ENCODE results near the gene MAP3K5. TPM values are rescaled to one million over a fixed set of nuclear protein-coding genes. Genes with fewer than 3 reads are reported as not detected.

MAP3K5 gene
- total and polyA plus RNA-seq, 2 of the 8 experiments (the other 6 are each of a cell fraction or from before 2014, with no cell fraction given) = 0.63 to 2.6 TPM

DNA sequence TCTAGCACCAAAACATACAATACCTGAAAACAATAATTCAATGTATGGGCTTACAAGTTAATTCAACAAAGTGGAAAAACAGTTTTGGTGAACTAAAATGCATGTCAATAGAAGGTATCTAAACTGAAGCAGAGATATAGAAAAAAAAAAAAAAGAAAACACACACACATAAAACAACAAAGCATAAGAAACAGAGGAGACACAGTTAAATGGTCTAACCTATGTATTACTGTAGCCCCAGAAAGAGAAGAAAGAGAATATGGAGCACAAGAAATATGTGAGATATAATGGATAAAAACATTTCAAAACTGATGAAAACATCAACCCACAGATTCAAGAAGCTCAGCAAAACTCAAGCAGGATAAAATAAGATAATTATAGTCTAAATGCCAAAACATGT, 118.7 kb downstream of the MAP3K5 start:
- FAIRE-seq (no peak), DNase-seq (ENCODE audit: low read depth in 1 of 2, low spot score in 2 of 2) (no peak)
- Histone ChIP-seq H2BK12ac (ENCODE audit: low read depth, low read length) (no peak overlapping the region), H3K4me2 (ENCODE audit: insufficient read depth in 1 of 2, low read depth in 2 of 2, low read length in 2 of 2) (no peak overlapping the region), H3K14ac (ENCODE audit: insufficient read length) (no peak overlapping the region), H3K79me2 (ENCODE audit: control insufficient read depth in 1 of 2, insufficient read depth in 2 of 2, low read length in 2 of 2) (no peaks in the 10 kb centered on the region), H2AK5ac (ENCODE audit: low read depth, low read length) (no peak overlapping the region), H3K9me3 (ENCODE audit: insufficient read depth in 2 of 2, low read depth in 1 of 2, low read length in 1 of 2) (no peaks in the 10 kb centered on the region), H3K79me1 (ENCODE audit: low read depth, low read length) (no peaks in the 10 kb centered on the region), H2AFZ (ENCODE audit: low read length) (no peak overlapping the region), H3K23me2 (ENCODE audit: low read depth, low read length) (no peaks in the 10 kb centered on the region), H4K91ac (replicated peaks; ENCODE audit: insufficient read length, low read length) (no peak overlapping the region), H2BK120ac (replicated peaks; ENCODE audit: low read depth, low read length) (no peak overlapping the region), H2BK15ac (ENCODE audit: low read length) (no peak overlapping the region), H3K27ac (ENCODE audit: low read depth, low read length) (no peak overlapping the region), H4K20me1 (replicated peaks in 1 of 2; ENCODE audit: control insufficient read depth in 1 of 2, insufficient read depth in 2 of 2, low read length in 2 of 2) (no peaks in the 10 kb centered on the region), H3K4ac (replicated peaks; ENCODE audit: insufficient read length, low read depth, low read length) (no peak overlapping the region), H2BK5ac (ENCODE audit: low read depth, low read length) (no peak overlapping the region), H4K8ac (ENCODE audit: extremely low read depth, insufficient read depth, low read length) (no peak overlapping the region), H3K36me3 (ENCODE audit: control insufficient read depth in 2 of 4, insufficient read depth in 4 of 4, low read length in 3 of 4) (no peaks in the 10 kb centered on the region), H3K18ac (ENCODE audit: extremely low read depth, low read length) (no peak overlapping the region), H3K9ac (replicated peaks in 1 of 4; ENCODE audit: extremely low read depth in 1 of 4, low read depth in 3 of 4, low read length in 3 of 4) (no peak overlapping the region), H3K27me3 (replicated peaks in 1 of 4; ENCODE audit: control insufficient read depth in 3 of 4, extremely low read depth in 1 of 4, insufficient read depth in 3 of 4, low read length in 3 of 4) (no peaks in the 10 kb centered on the region), H3K4me3 (ENCODE audit: extremely low read depth in 1 of 4, insufficient read depth in 2 of 4, low read depth in 3 of 4, low read length in 4 of 4) (no peak overlapping the region), H4K5ac (ENCODE audit: insufficient read length, low read depth, low read length) (no peak overlapping the region), H2BK20ac (ENCODE audit: low read length) (no peak overlapping the region), H3K23ac (ENCODE audit: insufficient read length) (no peak overlapping the region), H3K4me1 (replicated peaks in 1 of 4; ENCODE audit: control insufficient read depth in 3 of 4, insufficient read depth in 4 of 4, low read length in 3 of 4) (no peaks in the 10 kb centered on the region), H3K56ac (replicated peaks; ENCODE audit: insufficient read length, low read depth, low read length) (no peak overlapping the region)
- ChIA-PET POLR2A (ENCODE audit: partially characterized antibody) (no interaction called here), CTCF (ENCODE audit: partially characterized antibody) (no interaction called here)
- TF ChIP-seq BRCA1 (IDR thresholded peaks at IDR 0.05; ENCODE audit: low read depth, low read length) (no peak), ATF3 (IDR thresholded peaks at IDR 0.05; ENCODE audit: insufficient read depth, low read depth, low read length) (no peak), EP300 (IDR thresholded peaks at IDR 0.05; ENCODE audit: borderline replicate concordance in 1 of 2, low read depth in 2 of 2, low read length in 2 of 2) (no peak), YY1 (IDR thresholded peaks at IDR 0.05; ENCODE audit: low read depth, low read length) (no peak), RAD21 (IDR thresholded peaks at IDR 0.05 in 1 of 2, conservative IDR thresholded peaks at IDR 0.05 in 1 of 2; ENCODE audit: low read depth in 2 of 2, low read length in 2 of 2) (no peak), SP1 (IDR thresholded peaks at IDR 0.05; ENCODE audit: low read depth, low read length) (no peak), MAX (IDR thresholded peaks at IDR 0.05) (no peak), CEBPB (IDR thresholded peaks at IDR 0.05; ENCODE audit: low read depth, low read length) (no peak), POLR2A (IDR thresholded peaks at IDR 0.05; ENCODE audit: control extremely low read depth in 1 of 2, low read depth in 2 of 2, low read length in 2 of 2) (no peak), PHF8 (conservative IDR thresholded peaks at IDR 0.05; ENCODE audit: low read depth, low read length) (no peak)

Data from H1 (cell line).